ENCODE data around the gene ZNF2.

The ZNF2 gene

DNA sequence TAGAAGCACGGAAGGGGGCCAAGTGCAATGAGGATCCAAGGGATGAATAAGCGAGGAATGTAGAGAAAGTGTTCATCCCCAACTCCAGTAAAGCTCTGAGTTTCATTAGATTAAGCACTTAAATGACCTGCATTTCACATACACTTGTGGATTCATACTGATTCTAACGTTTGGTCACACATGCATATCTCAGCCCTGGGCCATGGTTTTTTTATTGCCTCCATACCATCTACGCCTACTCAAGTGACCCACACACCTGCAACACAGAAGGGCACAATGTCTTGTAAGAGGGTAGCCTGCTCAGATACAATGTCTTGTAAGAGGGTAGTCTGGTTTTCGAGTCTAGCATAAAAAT is 43.4 kb upstream of the ZNF2 start:
- peak overlapping the region; percentile 98 for H2AFZ ChIP-seq (ENCODE audit: low read depth, low read length)
- TF ChIP-seq, protein P1, sequence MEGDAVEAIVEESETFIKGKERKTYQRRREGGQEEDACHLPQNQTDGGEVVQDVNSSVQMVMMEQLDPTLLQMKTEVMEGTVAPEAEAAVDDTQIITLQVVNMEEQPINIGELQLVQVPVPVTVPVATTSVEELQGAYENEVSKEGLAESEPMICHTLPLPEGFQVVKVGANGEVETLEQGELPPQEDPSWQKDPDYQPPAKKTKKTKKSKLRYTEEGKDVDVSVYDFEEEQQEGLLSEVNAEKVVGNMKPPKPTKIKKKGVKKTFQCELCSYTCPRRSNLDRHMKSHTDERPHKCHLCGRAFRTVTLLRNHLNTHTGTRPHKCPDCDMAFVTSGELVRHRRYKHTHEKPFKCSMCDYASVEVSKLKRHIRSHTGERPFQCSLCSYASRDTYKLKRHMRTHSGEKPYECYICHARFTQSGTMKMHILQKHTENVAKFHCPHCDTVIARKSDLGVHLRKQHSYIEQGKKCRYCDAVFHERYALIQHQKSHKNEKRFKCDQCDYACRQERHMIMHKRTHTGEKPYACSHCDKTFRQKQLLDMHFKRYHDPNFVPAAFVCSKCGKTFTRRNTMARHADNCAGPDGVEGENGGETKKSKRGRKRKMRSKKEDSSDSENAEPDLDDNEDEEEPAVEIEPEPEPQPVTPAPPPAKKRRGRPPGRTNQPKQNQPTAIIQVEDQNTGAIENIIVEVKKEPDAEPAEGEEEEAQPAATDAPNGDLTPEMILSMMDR (IDR thresholded peaks at IDR 0.05; ENCODE audit: borderline replicate concordance, extremely low read depth, low read length, poor library complexity, severe bottlenecking), result no peak
- TF ChIP-seq EZH2 (IDR thresholded peaks at IDR 0.05; ENCODE audit: borderline replicate concordance, low read depth, low read length, severe bottlenecking), result no peak
- H3K4me3 ChIP-seq (ENCODE audit: low read depth in 1 of 2, low read length in 2 of 2), result peak overlapping the region; percentile 72 to 85
- ATAC-seq (ENCODE audit: insufficient read depth, low read depth) (peak; percentile 8; the same call in 1 of the 3 replicates), DNase-seq (no peak)
- H3K79me2 ChIP-seq (ENCODE audit: insufficient read depth, low read length), result peaks cover 50% of the 10 kb centered on the region
- no peaks in the 10 kb centered on the region for H3K27me3 ChIP-seq (ENCODE audit: insufficient read depth, low read length, poor library complexity)
- H3K4me1 ChIP-seq (ENCODE audit: insufficient read depth, low read length), result peaks cover 36% of the 10 kb centered on the region
- peaks cover 19% of the 10 kb centered on the region for H3K36me3 ChIP-seq (ENCODE audit: insufficient read depth, low read length)
- peak overlapping the region; percentile 99 for H3K9ac ChIP-seq (ENCODE audit: low read depth, low read length)
- H3K4me2 ChIP-seq (ENCODE audit: insufficient read depth, low read length), result peak overlapping the region; percentile 99
- no peaks in the 10 kb centered on the region for H3K9me3 ChIP-seq (ENCODE audit: insufficient read depth, low read length, severe bottlenecking)
- peaks cover 16% of the 10 kb centered on the region; the same call in 1 of the 2 replicates for H4K20me1 ChIP-seq (ENCODE audit: insufficient read depth, low read length)
- H3K27ac ChIP-seq (ENCODE audit: low read length), result peak overlapping the region; percentile 99

DNA sequence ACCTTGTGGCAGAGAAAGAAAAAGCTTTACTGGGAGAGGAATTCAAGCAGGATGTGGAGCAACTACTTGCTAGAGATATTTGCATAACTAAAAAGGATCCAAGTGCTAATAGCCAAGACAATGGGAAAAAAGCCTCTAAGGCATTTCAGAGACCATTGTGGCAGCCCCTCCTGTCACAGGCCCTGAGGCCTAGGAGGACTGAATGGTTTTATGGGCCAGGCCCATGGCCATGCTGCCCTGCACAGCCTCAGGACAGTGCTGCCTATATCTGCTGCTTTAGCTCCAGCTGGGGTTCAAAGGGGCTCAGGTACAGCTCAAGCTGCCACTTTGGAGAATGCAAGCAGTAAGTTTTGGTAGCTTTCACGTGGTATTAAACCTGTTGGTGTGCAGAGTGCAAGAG is 26.9 kb upstream of the ZNF2 start:
- DNase-seq (no peak), ATAC-seq (ENCODE audit: insufficient read depth, low read depth) (no peak)
- Histone ChIP-seq H3K9ac (ENCODE audit: low read depth, low read length) (no peak overlapping the region), H3K4me3 (ENCODE audit: low read depth in 1 of 2, low read length in 2 of 2) (no peak overlapping the region), H3K9me3 (ENCODE audit: insufficient read depth, low read length, severe bottlenecking) (peaks cover 9% of the 10 kb centered on the region), H3K27ac (ENCODE audit: low read length) (no peak overlapping the region), H2AFZ (ENCODE audit: low read depth, low read length) (no peak overlapping the region), H4K20me1 (ENCODE audit: insufficient read depth, low read length) (no peaks in the 10 kb centered on the region), H3K27me3 (ENCODE audit: insufficient read depth, low read length, poor library complexity) (no peaks in the 10 kb centered on the region), H3K4me1 (ENCODE audit: insufficient read depth, low read length) (no peaks in the 10 kb centered on the region), H3K36me3 (ENCODE audit: insufficient read depth, low read length) (no peaks in the 10 kb centered on the region), H3K4me2 (ENCODE audit: insufficient read depth, low read length) (no peak overlapping the region), H3K79me2 (ENCODE audit: insufficient read depth, low read length) (no peaks in the 10 kb centered on the region)
- TF ChIP-seq EZH2 (IDR thresholded peaks at IDR 0.05; ENCODE audit: borderline replicate concordance, low read depth, low read length, severe bottlenecking), result no peak
- TF ChIP-seq, protein P1 (IDR thresholded peaks at IDR 0.05; ENCODE audit: borderline replicate concordance, extremely low read depth, low read length, poor library complexity, severe bottlenecking), result no peak

DNA sequence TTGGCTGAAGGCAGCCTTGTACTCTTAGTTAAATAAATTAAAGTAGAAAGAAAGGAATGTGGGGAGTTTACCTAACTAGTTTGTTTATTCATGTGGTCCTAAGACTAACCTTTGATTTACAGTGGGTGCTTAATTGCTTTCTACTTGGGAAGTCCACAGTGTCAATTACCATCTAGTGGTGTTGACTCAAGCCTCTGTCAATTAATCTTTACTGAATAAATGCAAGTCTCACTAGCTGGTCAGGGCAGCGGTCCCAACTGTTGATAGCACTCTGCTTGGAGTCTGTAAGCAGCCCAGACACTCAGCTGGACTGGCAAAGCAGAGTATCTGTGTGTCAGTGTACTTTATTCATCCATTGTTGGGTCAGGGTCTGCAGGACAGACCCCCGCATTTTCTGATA is 21.8 kb upstream of the ZNF2 start:
- no peak overlapping the region for H2AFZ ChIP-seq (ENCODE audit: low read depth, low read length)
- DNase-seq (no peak), ATAC-seq (ENCODE audit: insufficient read depth, low read depth) (no peak)
- TF ChIP-seq EZH2 (IDR thresholded peaks at IDR 0.05; ENCODE audit: borderline replicate concordance, low read depth, low read length, severe bottlenecking), result no peak
- TF ChIP-seq, protein P1 (IDR thresholded peaks at IDR 0.05; ENCODE audit: borderline replicate concordance, extremely low read depth, low read length, poor library complexity, severe bottlenecking), result no peak
- no peak overlapping the region for H3K9ac ChIP-seq (ENCODE audit: low read depth, low read length)
- no peak overlapping the region for H3K4me3 ChIP-seq (ENCODE audit: low read depth in 1 of 2, low read length in 2 of 2)
- no peak overlapping the region for H3K27ac ChIP-seq (ENCODE audit: low read length)
- no peaks in the 10 kb centered on the region for H4K20me1 ChIP-seq (ENCODE audit: insufficient read depth, low read length)
- no peaks in the 10 kb centered on the region for H3K27me3 ChIP-seq (ENCODE audit: insufficient read depth, low read length, poor library complexity)
- no peak overlapping the region for H3K4me2 ChIP-seq (ENCODE audit: insufficient read depth, low read length)
- H3K9me3 ChIP-seq (ENCODE audit: insufficient read depth, low read length, severe bottlenecking), result peaks cover 42% of the 10 kb centered on the region
- H3K4me1 ChIP-seq (ENCODE audit: insufficient read depth, low read length), result no peaks in the 10 kb centered on the region
- H3K79me2 ChIP-seq (ENCODE audit: insufficient read depth, low read length), result no peaks in the 10 kb centered on the region
- no peaks in the 10 kb centered on the region for H3K36me3 ChIP-seq (ENCODE audit: insufficient read depth, low read length)
